Nephron progenitor cell (in vitro differentiated cells): Measurements from ENCODE around the gene CGNL1.

Experiments used
- DNase-seq: peaks from one replicate; pipeline ENCODE4 v3.0.0; 2021
- H3K27ac Mint-ChIP-seq: 2 replicates; pipeline ENCODE4 v1.8.0; 2021; ENCODE audit warnings: mild to moderate bottlenecking, moderate library complexity, mixed read lengths
- H3K27me3 Mint-ChIP-seq: 2 replicates; pipeline ENCODE4 v1.8.0; 2021; ENCODE audit warnings: mild to moderate bottlenecking, low read depth, mixed read lengths; ENCODE audit not compliant: poor library complexity
- H3K36me3 Mint-ChIP-seq: 2 replicates; pipeline ENCODE4 v1.8.0; 2021; ENCODE audit warnings: low read depth, mixed read lengths
- H3K4me1 Mint-ChIP-seq: 2 replicates; pipeline ENCODE4 v1.8.0; 2021; ENCODE audit warnings: mixed read lengths
- H3K4me3 Mint-ChIP-seq: 2 replicates; pipeline ENCODE4 v1.8.0; 2021; ENCODE audit warnings: mild to moderate bottlenecking, moderate library complexity, mixed read lengths
- H3K9me3 Mint-ChIP-seq: 2 replicates; pipeline ENCODE4 v1.8.0; 2021; ENCODE audit warnings: mild to moderate bottlenecking, moderate library complexity, mixed read lengths
- CTCF ChIP-seq: fragments of 200-600 bp; sonication (generic); IDR thresholded peaks from 2 replicates; pipeline ENCODE4 v1.5.0; 2021; ENCODE audit warnings: antibody characterized with exemption

Gene CGNL1

GRCh38 chr15:57463360-57463759, 87.1 kb downstream of the CGNL1 start:
- Mint-ChIP-seq H3K4me1 (no peaks in the 10 kb centered on the region), H3K4me3 (no peak overlapping the region), H3K9me3 (no peaks in the 10 kb centered on the region), H3K27me3 (no peaks in the 10 kb centered on the region), H3K36me3 (peaks cover 5% of the 10 kb centered on the region), H3K27ac (no peak overlapping the region)
- TF ChIP-seq CTCF = no peak
- no peak for DNase-seq

GRCh38 chr15:57464480-57464879, 88.2 kb downstream of the CGNL1 start:
- H3K36me3 Mint-ChIP-seq = peaks cover 5% of the 10 kb centered on the region

GRCh38 chr15:57468486-57468885, 92.2 kb downstream of the CGNL1 start:
- Mint-ChIP-seq H3K36me3 (peaks cover 5% of the 10 kb centered on the region), H3K27me3 (peaks cover 10% of the 10 kb centered on the region), H3K9me3 (no peaks in the 10 kb centered on the region), H3K4me3 (no peak overlapping the region), H3K4me1 (peaks cover 25% of the 10 kb centered on the region), H3K27ac (no peak overlapping the region)
- DNase-seq = no peak
- TF ChIP-seq CTCF = no peak

More at GRCh38 chr15:57464480-57464879, 88.2 kb downstream of the CGNL1 start:
- Mint-ChIP-seq H3K27ac (no peak overlapping the region), H3K4me1 (peaks cover 8% of the 10 kb centered on the region), H3K27me3 (no peaks in the 10 kb centered on the region), H3K4me3 (no peak overlapping the region), H3K9me3 (no peaks in the 10 kb centered on the region)
- DNase-seq = no peak
- TF ChIP-seq CTCF = no peak

- peaks cover 11% of the 10 kb centered on the region for H3K27me3 Mint-ChIP-seq
- peaks cover 30% of the 10 kb centered on the region for H3K4me1 Mint-ChIP-seq
- no peak for TF ChIP-seq CTCF
- no peak overlapping the region for H3K27ac Mint-ChIP-seq
- DNase-seq = no peak
- peaks cover 5% of the 10 kb centered on the region for H3K36me3 Mint-ChIP-seq
- no peaks in the 10 kb centered on the region for H3K9me3 Mint-ChIP-seq
- H3K4me3 Mint-ChIP-seq = no peak overlapping the region
Measured at GRCh38 chr15:57470543-57470942, 94.2 kb downstream of the CGNL1 start.

GRCh38 chr15:57472861-57473260, 96.6 kb downstream of the CGNL1 start:
- no peak overlapping the region for H3K27ac Mint-ChIP-seq
- H3K9me3 Mint-ChIP-seq = no peaks in the 10 kb centered on the region
- peaks cover 51% of the 10 kb centered on the region for H3K4me1 Mint-ChIP-seq
- no peak overlapping the region for H3K4me3 Mint-ChIP-seq
- peaks cover 17% of the 10 kb centered on the region for H3K27me3 Mint-ChIP-seq
- no peaks in the 10 kb centered on the region for H3K36me3 Mint-ChIP-seq
- DNase-seq = no peak
- TF ChIP-seq CTCF = no peak

GRCh38 chr15:57476533-57476975, 100.2 kb downstream of the CGNL1 start:
- H3K4me1 Mint-ChIP-seq = peaks cover 45% of the 10 kb centered on the region
- no peak overlapping the region for H3K27ac Mint-ChIP-seq
- peaks cover 17% of the 10 kb centered on the region for H3K27me3 Mint-ChIP-seq
- DNase-seq = no peak
- H3K9me3 Mint-ChIP-seq = no peaks in the 10 kb centered on the region
- H3K4me3 Mint-ChIP-seq = no peak overlapping the region
- TF ChIP-seq CTCF = no peak
- H3K36me3 Mint-ChIP-seq = no peaks in the 10 kb centered on the region
